ENCODE results near the gene POU3F2. TPM values are rescaled to one million over a fixed set of nuclear protein-coding genes. Genes with fewer than 3 reads are reported as not detected.

Gene POU3F2
- total and polyA plus RNA-seq, 2 of the 13 experiments (the other 11 are each of a cell fraction or from before 2014, with no cell fraction given) = not detected

DNA sequence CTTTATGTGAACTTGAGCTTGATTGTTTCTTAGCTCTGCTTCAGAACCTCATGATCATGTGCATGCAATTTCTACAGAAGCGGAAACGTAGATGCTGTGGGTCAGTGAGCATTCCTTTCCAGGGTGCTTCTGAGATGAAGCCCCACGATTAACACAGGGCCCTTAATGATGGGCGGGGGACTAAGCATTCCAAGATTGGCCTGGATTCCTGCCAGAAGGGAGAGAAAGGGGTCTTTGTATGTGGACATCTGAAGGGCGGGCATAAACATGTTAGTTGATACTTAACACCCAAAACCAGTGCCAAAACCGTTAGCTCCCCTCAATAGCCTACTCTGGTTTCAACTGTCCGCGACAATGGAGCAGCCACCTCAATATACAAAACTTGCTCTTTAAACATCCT is 46.9 kb upstream of the POU3F2 start:
- no peaks in the 10 kb centered on the region for H3K9me3 ChIP-seq (ENCODE audit: low read length)
- H3K4me1 ChIP-seq (ENCODE audit: insufficient read depth, low read length) = no peaks in the 10 kb centered on the region
- H3K9ac ChIP-seq (ENCODE audit: insufficient read depth, low read depth, low read length) = no peak overlapping the region
- H3K27ac ChIP-seq (ENCODE audit: extremely low read length, insufficient read depth, low read length) = no peak overlapping the region
- no peak overlapping the region for H2AFZ ChIP-seq (ENCODE audit: low read length)
- no peaks in the 10 kb centered on the region for H3K36me3 ChIP-seq (replicated peaks in 1 of 2; ENCODE audit: control insufficient read depth in 1 of 2, insufficient read depth in 2 of 2, low read length in 2 of 2)
- no peaks in the 10 kb centered on the region for H3K79me2 ChIP-seq (ENCODE audit: insufficient read depth, low read length)
- TF ChIP-seq ZNF549 (CRISPR knock-in tag; IDR thresholded peaks at IDR 0.05) = no peak
- no peak for TF ChIP-seq YEATS4 (CRISPR knock-in tag; IDR thresholded peaks at IDR 0.05; ENCODE audit: borderline replicate concordance)
- TF ChIP-seq ARNTL (CRISPR knock-in tag; IDR thresholded peaks at IDR 0.05) = no peak
- TF ChIP-seq SUZ12 (IDR thresholded peaks at IDR 0.05; ENCODE audit: low read depth, low read length) = no peak
- TF ChIP-seq TBX3 (IDR thresholded peaks at IDR 0.05; ENCODE audit: borderline replicate concordance) = no peak
- TF ChIP-seq SMAD3 (CRISPR knock-in tag; IDR thresholded peaks at IDR 0.05) = no peak
- no peak for TF ChIP-seq NR1H2 (CRISPR knock-in tag; IDR thresholded peaks at IDR 0.05; ENCODE audit: borderline replicate concordance, low read depth)
- TF ChIP-seq RCOR2 (CRISPR knock-in tag; IDR thresholded peaks at IDR 0.05) = no peak
- TF ChIP-seq RFX3 (CRISPR knock-in tag; IDR thresholded peaks at IDR 0.05) = no peak
- TF ChIP-seq, protein P1, sequence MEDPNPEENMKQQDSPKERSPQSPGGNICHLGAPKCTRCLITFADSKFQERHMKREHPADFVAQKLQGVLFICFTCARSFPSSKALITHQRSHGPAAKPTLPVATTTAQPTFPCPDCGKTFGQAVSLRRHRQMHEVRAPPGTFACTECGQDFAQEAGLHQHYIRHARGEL (CRISPR knock-in tag; IDR thresholded peaks at IDR 0.05) = no peak
- TF ChIP-seq, protein P2, sequence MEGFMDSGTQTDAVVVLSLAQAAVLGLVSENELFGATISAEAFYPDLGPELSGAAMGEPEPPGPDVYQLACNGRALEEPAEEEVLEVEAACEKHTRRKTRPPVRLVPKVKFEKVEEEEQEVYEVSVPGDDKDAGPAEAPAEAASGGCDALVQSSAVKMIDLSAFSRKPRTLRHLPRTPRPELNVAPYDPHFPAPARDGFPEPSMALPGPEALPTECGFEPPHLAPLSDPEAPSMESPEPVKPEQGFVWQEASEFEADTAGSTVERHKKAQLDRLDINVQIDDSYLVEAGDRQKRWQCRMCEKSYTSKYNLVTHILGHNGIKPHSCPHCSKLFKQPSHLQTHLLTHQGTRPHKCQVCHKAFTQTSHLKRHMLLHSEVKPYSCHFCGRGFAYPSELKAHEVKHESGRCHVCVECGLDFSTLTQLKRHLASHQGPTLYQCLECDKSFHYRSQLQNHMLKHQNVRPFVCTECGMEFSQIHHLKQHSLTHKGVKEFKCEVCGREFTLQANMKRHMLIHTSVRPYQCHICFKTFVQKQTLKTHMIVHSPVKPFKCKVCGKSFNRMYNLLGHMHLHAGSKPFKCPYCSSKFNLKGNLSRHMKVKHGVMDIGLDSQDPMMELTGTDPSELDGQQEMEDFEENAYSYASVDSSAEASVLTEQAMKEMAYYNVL (CRISPR knock-in tag; IDR thresholded peaks at IDR 0.05; ENCODE audit: borderline replicate concordance) = no peak
- TF ChIP-seq SP2 (CRISPR knock-in tag; IDR thresholded peaks at IDR 0.05) = no peak
- no peak for TF ChIP-seq NR2F6 (IDR thresholded peaks at IDR 0.05)
- no peak for TF ChIP-seq NR2F6 (CRISPR knock-in tag; IDR thresholded peaks at IDR 0.05)
- TF ChIP-seq, protein P3, sequence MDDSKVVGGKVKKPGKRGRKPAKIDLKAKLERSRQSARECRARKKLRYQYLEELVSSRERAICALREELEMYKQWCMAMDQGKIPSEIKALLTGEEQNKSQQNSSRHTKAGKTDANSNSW (CRISPR knock-in tag; IDR thresholded peaks at IDR 0.05; ENCODE audit: borderline replicate concordance) = no peak
- TF ChIP-seq FIP1L1 (IDR thresholded peaks at IDR 0.05; ENCODE audit: borderline replicate concordance, insufficient read depth, low read depth, low read length) = no peak
- TF ChIP-seq, protein P4, sequence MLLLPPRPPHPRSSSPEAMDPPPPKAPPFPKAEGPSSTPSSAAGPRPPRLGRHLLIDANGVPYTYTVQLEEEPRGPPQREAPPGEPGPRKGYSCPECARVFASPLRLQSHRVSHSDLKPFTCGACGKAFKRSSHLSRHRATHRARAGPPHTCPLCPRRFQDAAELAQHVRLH (CRISPR knock-in tag; IDR thresholded peaks at IDR 0.05; ENCODE audit: borderline replicate concordance, low read depth) = no peak
- TF ChIP-seq SMARCC2 (IDR thresholded peaks at IDR 0.05) = no peak
- TF ChIP-seq, protein P5, sequence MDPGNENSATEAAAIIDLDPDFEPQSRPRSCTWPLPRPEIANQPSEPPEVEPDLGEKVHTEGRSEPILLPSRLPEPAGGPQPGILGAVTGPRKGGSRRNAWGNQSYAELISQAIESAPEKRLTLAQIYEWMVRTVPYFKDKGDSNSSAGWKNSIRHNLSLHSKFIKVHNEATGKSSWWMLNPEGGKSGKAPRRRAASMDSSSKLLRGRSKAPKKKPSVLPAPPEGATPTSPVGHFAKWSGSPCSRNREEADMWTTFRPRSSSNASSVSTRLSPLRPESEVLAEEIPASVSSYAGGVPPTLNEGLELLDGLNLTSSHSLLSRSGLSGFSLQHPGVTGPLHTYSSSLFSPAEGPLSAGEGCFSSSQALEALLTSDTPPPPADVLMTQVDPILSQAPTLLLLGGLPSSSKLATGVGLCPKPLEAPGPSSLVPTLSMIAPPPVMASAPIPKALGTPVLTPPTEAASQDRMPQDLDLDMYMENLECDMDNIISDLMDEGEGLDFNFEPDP (CRISPR knock-in tag; conservative IDR thresholded peaks at IDR 0.05) = no peak
- no peak for TF ChIP-seq KAT7 (CRISPR knock-in tag; IDR thresholded peaks at IDR 0.05; ENCODE audit: borderline replicate concordance)
- no peak for TF ChIP-seq REL (CRISPR knock-in tag; conservative IDR thresholded peaks at IDR 0.05)
- DNase-seq (ENCODE audit: low spot score) (no peak), ATAC-seq (no peak), FAIRE-seq (no peak)
- no peak overlapping the region for H3K4me3 ChIP-seq (replicated peaks in 1 of 3; ENCODE audit: insufficient read depth in 1 of 3, low read depth in 2 of 3, low read length in 3 of 3)
- no peaks in the 10 kb centered on the region for H4K20me1 ChIP-seq (ENCODE audit: insufficient read depth, low read length)
- ChIA-PET CTCF (ENCODE audit: low intra/inter-chr PET ratio, low total read pairs) (no interaction called here), POLR2A (no interaction called here)
- in situ Hi-C loops (cut with HindIII; ENCODE audit: extremely low pct_ligation_motif_present, low pct_unique_long_range_greater_than_20kb) = no loop called here
- intact Hi-C loops (cut with micrococcal nuclease; ENCODE audit: unreplicated experiment) = no loop called here
- WGBS (ENCODE audit: low lambda C conversion rate) = 41% methylated on average over 8 of the region's 8 CpGs
- no TSS peak for BruUV-seq (replicated peaks)
- H3K4me2 ChIP-seq (ENCODE audit: low read depth, low read length) = no peak overlapping the region
- no peaks in the 10 kb centered on the region; a peak in 1 of 5 replicates for H3K27me3 ChIP-seq (ENCODE audit: control insufficient read depth in 1 of 2, insufficient read depth in 2 of 2, low read length in 2 of 2)
